Body of pancreas (tissue), 4 donors: ENCODE results near the gene SLC26A2. TPM values are rescaled to one million over a fixed set of nuclear protein-coding genes. Genes with fewer than 3 reads are reported as not detected.

Experiments used
- ATAC-seq: fragments of 150-250 bp; one replicate; pipeline ENCODE4 v1.9.1; 2016
- DNase-seq, 4 donors: peaks; one replicate each; pipeline ENCODE4 v3.0.0-alpha.2; 2019
- H3K27ac ChIP-seq, 4 donors: fragments of 200-600 bp; sonication (generic); 1 replicate in 3 of 4; 2 replicates in 1 of 4; pipeline versions ENCODE4 v1.5.1 to v1.6.1; 2016 to 2019; ENCODE audit warnings: mild to moderate bottlenecking in 1 of 4, mixed read lengths in 1 of 4, moderate library complexity in 1 of 4
- H3K27me3 ChIP-seq, 2 donors: fragments of 200-600 bp; sonication (generic); one replicate each; pipeline ENCODE4 v1.6.0; 2016; ENCODE audit warnings: mild to moderate bottlenecking in 1 of 2
- H3K36me3 ChIP-seq, 2 donors: fragments of 200-600 bp; sonication (generic); replicated peaks in 1 of 2; 2 replicates each; pipeline ENCODE4 v1.5.1; 2016; ENCODE audit warnings: low read depth in 2 of 2; ENCODE audit not compliant: insufficient read depth in 1 of 2
- H3K4me1 ChIP-seq: fragments of 200-600 bp; sonication (generic); one replicate; pipeline ENCODE4 v1.6.0; 2016
- H3K4me3 ChIP-seq, 2 donors: fragments of 200-600 bp; sonication (generic); 1 replicate in 1 of 2; 2 replicates in 1 of 2; pipeline ENCODE4 v1.5.1; 2016 to 2019
- H3K9me3 ChIP-seq, 3 donors: fragments of 200-600 bp; sonication (generic); 1 replicate in 2 of 3; 2 replicates in 1 of 3; pipeline ENCODE4 v1.5.1; 2016
- CTCF ChIP-seq, 7 experiments: fragments of 450-650 bp in 4 of 7; fragments of 200-600 bp in 3 of 7; sonication (generic) in 3 of 7; IDR thresholded peaks; one replicate each; pipeline ENCODE4 v1.5.1; 2016 to 2019; ENCODE audit warnings: antibody characterized with exemption in 7 of 7
- POLR2A ChIP-seq, 3 donors: fragments of 450-650 bp; IDR thresholded peaks; one replicate each; pipeline ENCODE4 v1.6.1; 2016; ENCODE audit warnings: antibody characterized with exemption in 3 of 3, mild to moderate bottlenecking in 2 of 3
- WGBS, 2 donors: methylation state at CpG; one replicate each; pipeline ENCODE4 v1.1.5; 2017; 5-methylcytosine and 5-hydroxymethylcytosine counted together
- intact Hi-C: fragments of 100-400 bp; cut with DNase I; formaldehyde crosslinking; loops from one replicate; pipeline ENCODE4 v1.15.1; 2023
- total RNA-seq, 2 donors: library from RNA; depleted of rRNA; stranded (reverse); fragments of >200 nt; gene quantifications; one replicate each; pipeline ENCODE4 v1.1.0, GENCODE V29; 2016

SLC26A2 gene
- total RNA-seq, 2 donors from 2014 or later: 2.3 to 6.5 TPM

- WGBS, 2 donors: 80 to 87% methylated on average over 6 of the region's 6 CpGs
- intact Hi-C loops: no loop called here
- TF ChIP-seq CTCF (IDR thresholded peaks at IDR 0.05) (no peak), POLR2A (IDR thresholded peaks at IDR 0.05) (no peak)
These were observed 37.6 kb upstream of the SLC26A2 start for GRCh38 chr5:149922950-149923349.

GRCh38 chr5:149924486-149924885, 36.1 kb upstream of the SLC26A2 start:
- WGBS, 2 donors: 84 to 88% methylated on average over 5 of the region's 5 CpGs
- Histone ChIP-seq H3K36me3 (no peaks in the 10 kb centered on the region), H3K27me3 (no peaks in the 10 kb centered on the region), H3K9me3 (no peaks in the 10 kb centered on the region), H3K4me1 (no peaks in the 10 kb centered on the region), H3K4me3 (no peak overlapping the region), H3K27ac (no peak overlapping the region)
- DNase-seq (no peak), ATAC-seq (no peak)
- TF ChIP-seq POLR2A (IDR thresholded peaks at IDR 0.05) (no peak), CTCF (IDR thresholded peaks at IDR 0.05) (no peak)
- intact Hi-C loops: no loop called here

More at GRCh38 chr5:149922950-149923349, 37.6 kb upstream of the SLC26A2 start:
- Histone ChIP-seq H3K27me3 (no peaks in the 10 kb centered on the region), H3K36me3 (no peaks in the 10 kb centered on the region), H3K4me1 (no peaks in the 10 kb centered on the region), H3K4me3 (no peak overlapping the region), H3K27ac (no peak overlapping the region), H3K9me3 (no peaks in the 10 kb centered on the region)
- ATAC-seq (no peak), DNase-seq (no peak)

GRCh38 chr5:149930043-149930748, 30.4 kb upstream of the SLC26A2 start:
- Histone ChIP-seq H3K36me3 (no peaks in the 10 kb centered on the region), H3K4me3 (no peak overlapping the region), H3K4me1 (no peaks in the 10 kb centered on the region), H3K27ac (peak overlapping the region in 3 of 4 donors; percentile 49 to 58 (median 57)), H3K27me3 (no peaks in the 10 kb centered on the region), H3K9me3 (no peaks in the 10 kb centered on the region)
- intact Hi-C loops: no loop called here
- TF ChIP-seq POLR2A (IDR thresholded peaks at IDR 0.05) (no peak), CTCF (IDR thresholded peaks at IDR 0.05) (no peak)
- DNase-seq: peak in 3 of 4 donors; percentile 22 to 39 (median 24)
- WGBS, 2 donors: 42 to 56% methylated on average over 6 of the region's 6 CpGs
- peak; percentile 65 for ATAC-seq

- Histone ChIP-seq H3K9me3 (no peaks in the 10 kb centered on the region), H3K4me3 (no peak overlapping the region), H3K4me1 (no peaks in the 10 kb centered on the region), H3K27ac (peak overlapping the region in 3 of 4 donors; percentile 49 to 58 (median 57)), H3K27me3 (no peaks in the 10 kb centered on the region), H3K36me3 (no peaks in the 10 kb centered on the region)
- no peak for ATAC-seq
- WGBS, 2 donors: 61 to 63% methylated on average over 7 of the region's 7 CpGs
- DNase-seq: no peak
- TF ChIP-seq POLR2A (IDR thresholded peaks at IDR 0.05) (no peak), CTCF (IDR thresholded peaks at IDR 0.05) (no peak)
- intact Hi-C loops: no loop called here
These were observed 29.6 kb upstream of the SLC26A2 start for GRCh38 chr5:149930749-149931574.
